Heart left ventricle (tissue), 16 donors: ENCODE data around the gene PAMR1. TPM values are rescaled to one million over a fixed set of nuclear protein-coding genes. Genes with fewer than 3 reads are reported as not detected.

Experiments used
- ATAC-seq, 4 donors: fragments of 200-7000 bp; cut with Tn5 transposase; one replicate each; pipeline ENCODE4 v1.9.1; 2020 to 2022; ENCODE audit warnings: moderate library complexity in 4 of 4, mild to moderate bottlenecking in 3 of 4, moderate number of reproducible peaks in 1 of 4
- DNase-seq, 5 donors: peaks; one replicate each; pipeline ENCODE4 v3.0.0-alpha.2; 2020
- H3K27ac ChIP-seq, 12 donors: fragments of 200-600 bp; sonication (generic) in 4 of 12; one replicate each; pipeline versions ENCODE4 v1.5.0 to v1.8.0; 2016 to 2022; ENCODE audit warnings: mild to moderate bottlenecking in 2 of 12
- H3K27me3 ChIP-seq, 9 donors: fragments of 200-600 bp; sonication (generic) in 2 of 9; one replicate each; pipeline versions ENCODE4 v1.5.1 to v1.8.0; 2016 to 2022; ENCODE audit warnings: mild to moderate bottlenecking in 3 of 9
- H3K36me3 ChIP-seq, 9 donors: fragments of 200-600 bp; sonication (generic) in 2 of 9; one replicate each; pipeline versions ENCODE4 v1.5.0 to v1.8.0; 2018 to 2022; ENCODE audit warnings: mild to moderate bottlenecking in 2 of 9
- H3K4me1 ChIP-seq, 12 donors: fragments of 200-600 bp; sonication (generic) in 4 of 12; one replicate each; pipeline versions ENCODE4 v1.5.0 to v1.8.0; 2016 to 2022; ENCODE audit warnings: mild to moderate bottlenecking in 3 of 12
- H3K4me3 ChIP-seq, 12 donors: fragments of 200-600 bp; sonication (generic) in 4 of 12; one replicate each; pipeline versions ENCODE4 v1.5.0 to v1.8.0; 2017 to 2022; ENCODE audit warnings: mild to moderate bottlenecking in 9 of 12, moderate library complexity in 4 of 12
- H3K9me3 ChIP-seq, 12 donors: fragments of 200-600 bp; sonication (generic) in 4 of 12; one replicate each; pipeline versions ENCODE4 v1.5.0 to v1.8.0; 2016 to 2022; ENCODE audit warnings: mild to moderate bottlenecking in 1 of 12
- CTCF ChIP-seq, 12 donors: fragments of 200-600 bp; sonication (generic) in 4 of 12; IDR thresholded peaks; one replicate each; pipeline versions ENCODE4 v1.5.0 to v1.8.0; 2018 to 2022; ENCODE audit warnings: antibody characterized with exemption in 12 of 12, mild to moderate bottlenecking in 5 of 12
- POLR2A ChIP-seq, 2 donors: fragments of 450-650 bp; IDR thresholded peaks; one replicate each; pipeline ENCODE4 v1.6.1; 2017; ENCODE audit warnings: antibody characterized with exemption in 2 of 2, mild to moderate bottlenecking in 2 of 2, moderate library complexity in 2 of 2
- WGBS, 4 donors: extraction: QIAGEN DNeasy Blood & Tissue Kit in 2 of 4; methylation state at CpG; one replicate each; pipeline versions ENCODE4 v1.1.5 to v1.1.7; 2013 to 2018; 5-methylcytosine and 5-hydroxymethylcytosine counted together
- intact Hi-C, 10 donors: fragments of 100-400 bp; cut with DNase I; formaldehyde crosslinking; loops; one replicate each; pipeline versions ENCODE4 v1.11.1 to v1.14.2; 2022
- polyA plus RNA-seq, 2 donors: library from polyadenylated mRNA; stranded (reverse); fragments of 200-250 nt; gene quantifications; one replicate each; pipeline ENCODE4 v1.2.3, GENCODE V29; 2013
- total RNA-seq, 9 donors: library from RNA; depleted of rRNA in 2 of 9; stranded (reverse); fragments of >200 nt in 2 of 9; fragmentation: NEBNext Ultra II Directional in 3 of 9; extraction: Animal tissue kit (Norgen Biotek cat#: 25700) in 3 of 9; gene quantifications; one replicate each; pipeline versions ENCODE4 v1.1.0 to v1.2.4, GENCODE V29; 2016 to 2023
- donor health status: ischemic (EF 13 %, LVEDD 7.1; RV severe dilation, severe dysfunction).
- donor health status: healthy with polysubstance abuse.
- donor health status: DM: no; HTN: yes; CAD: no.
- donor health status: DM: no; HTN: no; CAD: no.
- donor health status: ischemic (EF 25% LVEDD 6.9; RV normal size, moderate dysfunction).
- donor health status: ischemic (EF 25% LVEDD 5.7; RV mildly dilated, moderate dysfunction).
- donor health status: healthy.
- donor health status: DM: yes; HTN: yes; CAD: no.
- donor health status: ischemic (EF 35%, LVEDD 5.7; RV mildly dilated, moderate dysfunction).
- donor health status: nonischemic (EF 11% LVEDD 7.7; RV severe dilation, severe dysfunction).
- donor health status: DM: yes; HTN: yes; CAD: no.
- donor health status: PGD.
- donor health status: ischemic (EF 29% LVEDD 5.4; RV normal size, mild dysfunction).
- donor health status: nonischemic (EF 23%, LVEDD 6.1; RV moderate dilation, normal function).

The PAMR1 gene
- total and polyA plus RNA-seq, 11 donors = 3.5 to 18.3 (median 7.0) TPM

- 88 to 96% (median 91%) methylated on average over 5 of the region's 5 CpGs for WGBS, 4 donors
- DNase-seq (no peak), ATAC-seq (no peak)
- Histone ChIP-seq H3K27ac (no peak overlapping the region), H3K4me1 (no peaks in the 10 kb centered on the region), H3K36me3 (peaks cover 0 to 4% (median 0%) of the 10 kb centered on the region in 9 donors), H3K9me3 (no peaks in the 10 kb centered on the region), H3K27me3 (peaks cover 0 to 13% (median 0%) of the 10 kb centered on the region in 9 donors), H3K4me3 (no peak overlapping the region)
- TF ChIP-seq CTCF (IDR thresholded peaks at IDR 0.05) (no peak), POLR2A (IDR thresholded peaks at IDR 0.05) (no peak)
- intact Hi-C loops = loop anchor here in 3 of 10 donors (10.0 kb wide), 3 partner anchors 110 to 770 kb away; no protein-coding TSS in a partner anchor
Observed at GRCh38 chr11:35494957-35495490, 30.4 kb downstream of the PAMR1 start.

- intact Hi-C loops = loop anchor here in 3 of 10 donors (10.0 kb wide), 3 partner anchors 113 to 773 kb away; no protein-coding TSS in a partner anchor
- Histone ChIP-seq H3K27me3 (peaks cover 0 to 21% (median 0%) of the 10 kb centered on the region in 9 donors), H3K36me3 (peaks cover 0 to 4% (median 0%) of the 10 kb centered on the region in 9 donors), H3K9me3 (no peaks in the 10 kb centered on the region), H3K27ac (no peak overlapping the region), H3K4me3 (no peak overlapping the region), H3K4me1 (peaks cover 0 to 14% (median 1%) of the 10 kb centered on the region in 12 donors)
- TF ChIP-seq POLR2A (IDR thresholded peaks at IDR 0.05) = no peak
- TF ChIP-seq CTCF (IDR thresholded peaks at IDR 0.05) = no peak
- 65 to 76% (median 69%) methylated on average over 4 of the region's 4 CpGs for WGBS, 4 donors
- ATAC-seq (no peak), DNase-seq (no peak)
Observed at GRCh38 chr11:35491231-35491871, 34.1 kb downstream of the PAMR1 start.

- H3K27me3 ChIP-seq = peaks cover 0 to 28% (median 0%) of the 10 kb centered on the region in 9 donors
- no peak for ATAC-seq
- DNase-seq = no peak
- intact Hi-C loops = loop anchor here in 7 of 10 donors (5.0 to 10.0 kb wide), 9 partner anchors 117 to 779 kb away; no protein-coding TSS in a partner anchor
- no peak overlapping the region for H3K27ac ChIP-seq
- H3K36me3 ChIP-seq = peaks cover 0 to 4% (median 0%) of the 10 kb centered on the region in 9 donors
- no peak for TF ChIP-seq POLR2A (IDR thresholded peaks at IDR 0.05)
- no peak for TF ChIP-seq CTCF (IDR thresholded peaks at IDR 0.05)
- peaks cover 0 to 4% (median 0%) of the 10 kb centered on the region in 12 donors for H3K9me3 ChIP-seq
- H3K4me1 ChIP-seq = peaks cover 0 to 14% (median 1%) of the 10 kb centered on the region in 12 donors
- 45 to 81% (median 74%) methylated on average over 1 of the region's 1 CpG for WGBS, 4 donors
- H3K4me3 ChIP-seq = no peak overlapping the region
Observed at GRCh38 chr11:35488117-35488516, 37.3 kb downstream of the PAMR1 start.

GRCh38 chr11:35487532-35488078 lies 37.8 kb downstream of the PAMR1 start:
- peak in 3 of 4 donors; percentile 25 to 60 (median 55) for ATAC-seq
- H3K27ac ChIP-seq = no peak overlapping the region
- intact Hi-C loops = loop anchor here in 7 of 10 donors (5.0 to 10.0 kb wide), 9 partner anchors 117 to 780 kb away; no protein-coding TSS in a partner anchor

More at GRCh38 chr11:35487532-35488078, 37.8 kb downstream of the PAMR1 start:
- 13 to 21% (median 17%) methylated on average over 6 of the region's 6 CpGs for whole genome bisulfite sequencing, 4 donors
- Histone ChIP-seq H3K36me3 (peaks cover 0 to 4% (median 0%) of the 10 kb centered on the region in 9 donors), H3K27me3 (peaks cover 0 to 28% (median 0%) of the 10 kb centered on the region in 9 donors), H3K4me3 (no peak overlapping the region), H3K4me1 (peaks cover 0 to 14% (median 1%) of the 10 kb centered on the region in 12 donors), H3K9me3 (peaks cover 0 to 9% (median 0%) of the 10 kb centered on the region in 12 donors)
- peak in 3 of 5 donors; percentile 21 to 30 (median 28) for DNase-seq
- TF ChIP-seq POLR2A (IDR thresholded peaks at IDR 0.05) (no peak), CTCF (IDR thresholded peaks at IDR 0.05) (peak in 10 of 12 donors; percentile 17 to 53 (median 45))
